Measurements from ENCODE around the gene PTPN5.

PTPN5 gene

GRCh38 chr11:18714443-18714780 lies 77.2 kb downstream of the PTPN5 start:
- DNase-seq (ENCODE audit: low read depth, low spot score): no peak
- POLR2A ChIA-PET: no interaction called here
- CTCF ChIA-PET: interaction anchor here (2.3 to 3.0 kb wide), 2 partner anchors 8 to 16 kb away, joined by 13 to 14 read pairs; no protein-coding TSS in a partner anchor

GRCh38 chr11:18713646-18714442 lies 77.8 kb downstream of the PTPN5 start:
- ChIA-PET CTCF (interaction anchor here (2.3 to 3.0 kb wide), 2 partner anchors 8 to 17 kb away, joined by 13 to 14 read pairs; no protein-coding TSS in a partner anchor), POLR2A (no interaction called here)
- TF ChIP-seq, protein P1, sequence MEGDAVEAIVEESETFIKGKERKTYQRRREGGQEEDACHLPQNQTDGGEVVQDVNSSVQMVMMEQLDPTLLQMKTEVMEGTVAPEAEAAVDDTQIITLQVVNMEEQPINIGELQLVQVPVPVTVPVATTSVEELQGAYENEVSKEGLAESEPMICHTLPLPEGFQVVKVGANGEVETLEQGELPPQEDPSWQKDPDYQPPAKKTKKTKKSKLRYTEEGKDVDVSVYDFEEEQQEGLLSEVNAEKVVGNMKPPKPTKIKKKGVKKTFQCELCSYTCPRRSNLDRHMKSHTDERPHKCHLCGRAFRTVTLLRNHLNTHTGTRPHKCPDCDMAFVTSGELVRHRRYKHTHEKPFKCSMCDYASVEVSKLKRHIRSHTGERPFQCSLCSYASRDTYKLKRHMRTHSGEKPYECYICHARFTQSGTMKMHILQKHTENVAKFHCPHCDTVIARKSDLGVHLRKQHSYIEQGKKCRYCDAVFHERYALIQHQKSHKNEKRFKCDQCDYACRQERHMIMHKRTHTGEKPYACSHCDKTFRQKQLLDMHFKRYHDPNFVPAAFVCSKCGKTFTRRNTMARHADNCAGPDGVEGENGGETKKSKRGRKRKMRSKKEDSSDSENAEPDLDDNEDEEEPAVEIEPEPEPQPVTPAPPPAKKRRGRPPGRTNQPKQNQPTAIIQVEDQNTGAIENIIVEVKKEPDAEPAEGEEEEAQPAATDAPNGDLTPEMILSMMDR (IDR thresholded peaks at IDR 0.05; ENCODE audit: insufficient read depth, low read length, missing control alignments): no peak
- DNase-seq (ENCODE audit: low read depth, low spot score): no peak
- no peak overlapping the region for H3K4me3 ChIP-seq (ENCODE audit: low read depth, low read length)

More at GRCh38 chr11:18714443-18714780, 77.2 kb downstream of the PTPN5 start:
- TF ChIP-seq, protein P1 (IDR thresholded peaks at IDR 0.05; ENCODE audit: insufficient read depth, low read length, missing control alignments): no peak
- no peak overlapping the region for H3K4me3 ChIP-seq (ENCODE audit: low read depth, low read length)

DNA sequence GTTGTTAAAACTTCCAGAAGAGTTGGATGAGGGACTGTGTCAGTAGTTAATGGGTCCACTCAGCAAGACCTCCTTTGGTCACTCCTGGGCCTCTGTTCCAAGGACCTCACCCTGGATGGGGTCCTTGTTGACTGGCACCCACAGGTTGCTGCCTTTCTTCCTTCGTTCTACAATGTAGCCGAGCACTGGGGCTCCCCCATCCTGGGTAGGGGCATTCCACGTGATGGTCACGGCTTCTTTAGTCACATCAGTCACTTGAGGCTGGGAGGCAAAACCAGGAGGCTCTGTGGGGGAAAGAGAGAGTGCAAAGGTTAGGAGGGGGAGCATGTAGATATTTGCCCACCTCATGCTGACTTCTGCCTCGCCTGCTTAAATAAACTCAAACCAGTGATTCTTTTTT lies 81.1 kb downstream of the PTPN5 start:
- DNase-seq (ENCODE audit: low read depth, low spot score): no peak
- TF ChIP-seq, protein P1 (IDR thresholded peaks at IDR 0.05; ENCODE audit: insufficient read depth, low read length, missing control alignments): no peak
- H3K4me3 ChIP-seq (ENCODE audit: low read depth, low read length): no peak overlapping the region
- CTCF ChIA-PET: interaction anchor here (1.5 kb wide), 1 partner anchor 11 kb away, joined by 7 read pairs; no protein-coding TSS in a partner anchor
- POLR2A ChIA-PET: no interaction called here

GRCh38 chr11:18709414-18709813 lies 82.2 kb downstream of the PTPN5 start:
- ChIA-PET POLR2A (no interaction called here), CTCF (interaction anchor here (1.5 to 1.6 kb wide), 2 partner anchors 12 to 22 kb away, joined by 3 to 7 read pairs; no protein-coding TSS in a partner anchor)
- TF ChIP-seq, protein P1 (IDR thresholded peaks at IDR 0.05; ENCODE audit: insufficient read depth, low read length, missing control alignments): no peak
- no peak for DNase-seq (ENCODE audit: low read depth, low spot score)
- H3K4me3 ChIP-seq (ENCODE audit: low read depth, low read length): no peak overlapping the region

DNA sequence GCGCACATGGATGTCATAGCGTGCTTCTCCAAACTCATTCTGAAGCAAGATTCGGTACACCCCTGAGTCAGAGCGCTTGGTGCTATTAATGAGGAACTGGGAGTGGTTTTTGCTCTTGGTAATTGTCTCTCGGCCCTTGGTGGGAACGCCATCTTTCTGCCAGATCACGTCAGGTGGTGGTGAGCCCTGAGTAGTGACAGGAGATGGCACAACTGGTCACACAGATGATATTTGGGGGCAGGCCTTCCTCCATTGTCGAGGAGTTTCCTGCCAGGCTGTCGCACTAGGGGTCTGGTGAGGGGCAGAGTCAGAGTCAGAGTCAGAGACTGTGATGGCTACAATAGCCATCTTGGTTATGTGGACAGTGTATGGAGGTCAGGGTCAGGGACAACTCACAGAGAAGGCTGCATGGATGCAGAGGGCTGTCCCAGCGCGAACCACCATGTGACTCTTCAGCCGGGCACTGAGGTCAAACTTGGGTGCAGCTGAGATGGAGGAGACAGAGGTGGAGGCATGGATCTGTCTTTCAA lies 83.7 kb downstream of the PTPN5 start:
- DNase-seq (ENCODE audit: low read depth, low spot score): no peak
- ChIA-PET CTCF (interaction anchor here (0.8 to 1.6 kb wide), 2 partner anchors 12 to 23 kb away, joined by 3 read pairs; no protein-coding TSS in a partner anchor), POLR2A (no interaction called here)
- TF ChIP-seq, protein P1 (IDR thresholded peaks at IDR 0.05; ENCODE audit: insufficient read depth, low read length, missing control alignments): no peak
- no peak overlapping the region for H3K4me3 ChIP-seq (ENCODE audit: low read depth, low read length)

Measured in AG04449 (cell line).